NCI-H2196 treated with DMSO at 0.1 percent for 48 hours (cell line): ENCODE data around the gene PQBP1.

Experiments used
- DNase-seq: peaks from one replicate; lab custom pipeline; 2025; ENCODE audit not compliant: unreplicated experiment; lab: John Stamatoyannopoulos, UW

The PQBP1 gene

DNA sequence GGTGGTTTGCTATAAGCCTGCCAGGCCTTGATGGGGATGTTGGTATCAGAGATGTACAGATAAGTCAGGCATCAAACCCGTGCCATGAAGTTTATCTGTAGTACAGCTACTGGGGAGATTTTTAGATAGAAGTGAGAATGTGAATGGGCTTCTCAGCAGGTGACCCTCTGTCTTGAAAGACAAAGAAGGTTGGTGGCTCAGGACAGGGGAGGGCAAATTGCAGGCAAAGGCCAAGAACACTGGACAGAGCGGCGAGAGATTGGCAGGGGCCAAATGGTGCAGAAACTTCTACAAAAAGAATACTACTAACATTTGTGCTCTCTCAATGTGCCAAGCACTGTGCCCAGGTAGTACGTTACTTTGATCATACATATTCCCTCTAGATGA lies 23.0 kb downstream of the PQBP1 start:
- DNase-seq, result no peak

DNA sequence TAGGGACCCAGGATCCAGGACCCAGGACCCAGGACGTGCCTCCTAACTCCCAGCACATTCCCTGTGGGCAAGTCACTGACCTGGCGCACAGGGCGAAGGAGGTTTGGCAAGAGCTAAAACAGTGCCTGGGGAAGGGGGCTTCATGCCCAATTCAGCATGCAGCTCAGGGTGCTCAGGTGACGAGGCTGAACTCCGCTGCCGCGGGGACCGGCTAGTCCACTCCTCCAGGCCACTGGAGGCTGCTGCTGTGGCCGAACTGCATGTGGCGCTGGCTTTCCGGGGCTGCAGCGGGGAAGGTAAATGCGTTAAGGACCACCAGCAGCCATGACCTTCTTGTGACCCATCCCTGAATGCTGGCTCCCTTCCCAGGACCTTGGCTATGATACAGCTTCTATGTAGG lies 26.0 kb downstream of the PQBP1 start:
- DNase-seq, result no peak

DNA sequence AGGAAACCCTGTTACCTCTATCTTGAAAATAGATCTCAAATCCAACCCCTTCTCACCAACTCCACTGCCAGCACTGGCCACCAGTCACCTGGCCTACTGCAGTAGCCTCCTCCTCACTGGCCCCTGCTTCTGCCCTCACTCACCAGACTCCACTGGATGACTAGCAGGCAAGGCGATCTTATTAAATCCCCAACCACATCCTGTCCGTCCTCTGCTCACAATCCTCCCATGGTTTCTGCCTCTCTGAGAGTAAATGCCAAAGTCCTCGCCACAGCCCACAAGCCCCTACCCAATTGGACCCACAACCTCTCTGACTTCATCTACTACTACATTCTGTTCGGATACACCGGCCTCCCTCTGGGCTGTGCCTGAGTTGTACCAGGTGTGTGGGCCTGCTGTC lies 26.5 kb downstream of the PQBP1 start:
- DNase-seq, result no peak

DNA sequence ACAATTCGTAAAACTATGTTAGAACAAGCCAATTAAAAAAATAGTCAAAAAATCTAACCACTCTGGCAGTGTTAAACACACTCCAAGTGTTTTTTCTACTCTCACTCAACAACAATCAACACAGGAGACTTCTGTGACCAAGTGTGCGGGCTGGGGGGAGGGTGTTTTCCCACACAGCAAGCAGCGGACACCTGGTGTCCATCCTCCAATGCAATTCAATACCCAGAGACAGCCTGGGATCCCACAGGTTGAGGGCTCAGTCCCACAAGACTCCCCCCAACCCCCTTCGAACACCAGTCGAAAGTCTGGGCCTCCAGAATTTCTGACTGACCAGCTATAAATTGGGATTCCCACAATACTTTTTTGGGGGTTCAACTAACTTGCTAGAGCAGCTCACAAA lies 29.4 kb downstream of the PQBP1 start:
- no peak for DNase-seq

DNA sequence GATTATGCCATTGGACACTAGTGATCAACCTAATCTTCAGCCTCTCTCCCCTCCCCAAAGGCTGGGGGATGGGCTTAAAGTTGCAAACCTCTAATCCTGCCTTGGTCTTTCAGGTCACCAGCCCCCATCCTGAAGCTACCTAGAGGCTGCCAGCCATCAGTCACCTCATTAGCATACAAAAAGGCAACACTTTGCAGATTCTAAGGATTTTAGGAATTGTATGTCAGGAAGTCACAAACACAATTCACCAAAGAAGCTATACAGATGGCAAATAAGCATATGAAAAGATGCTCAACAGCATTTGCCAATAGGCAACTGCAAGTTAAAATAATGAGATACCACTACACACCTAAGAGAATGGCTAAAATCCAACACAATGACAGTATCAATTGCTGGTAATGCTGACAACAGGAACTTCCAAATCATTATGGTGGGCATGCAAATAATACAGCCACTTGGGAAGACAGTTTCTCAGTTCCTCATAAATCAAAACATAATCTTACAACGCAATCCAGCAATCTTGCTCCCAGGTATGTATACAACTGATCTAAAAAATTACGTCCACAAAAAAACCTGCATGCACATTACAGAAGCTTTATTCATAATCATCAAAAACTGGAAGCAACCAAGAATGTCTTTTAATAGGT lies 30.1 kb downstream of the PQBP1 start:
- DNase-seq, result no peak

DNA sequence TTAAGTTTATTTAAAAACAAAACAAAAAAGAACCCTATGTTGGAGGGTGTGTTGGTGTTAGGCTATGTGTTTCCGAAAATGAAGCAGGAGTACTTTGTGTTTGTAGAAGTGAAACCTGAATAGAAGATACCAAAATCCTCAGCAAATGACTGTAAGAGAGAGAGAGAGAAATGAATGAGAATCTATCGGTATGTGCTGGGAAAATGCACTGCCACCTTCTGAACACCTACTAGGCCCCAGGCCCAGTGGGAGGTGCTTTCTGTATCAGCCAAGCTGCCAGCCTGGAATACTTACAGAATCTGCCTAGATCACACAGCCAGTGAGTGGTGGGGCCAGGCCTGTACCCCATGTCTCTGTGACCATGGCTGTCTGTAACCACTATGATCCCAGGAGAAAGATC lies 36.0 kb downstream of the PQBP1 start:
- DNase-seq, result no peak

DNA sequence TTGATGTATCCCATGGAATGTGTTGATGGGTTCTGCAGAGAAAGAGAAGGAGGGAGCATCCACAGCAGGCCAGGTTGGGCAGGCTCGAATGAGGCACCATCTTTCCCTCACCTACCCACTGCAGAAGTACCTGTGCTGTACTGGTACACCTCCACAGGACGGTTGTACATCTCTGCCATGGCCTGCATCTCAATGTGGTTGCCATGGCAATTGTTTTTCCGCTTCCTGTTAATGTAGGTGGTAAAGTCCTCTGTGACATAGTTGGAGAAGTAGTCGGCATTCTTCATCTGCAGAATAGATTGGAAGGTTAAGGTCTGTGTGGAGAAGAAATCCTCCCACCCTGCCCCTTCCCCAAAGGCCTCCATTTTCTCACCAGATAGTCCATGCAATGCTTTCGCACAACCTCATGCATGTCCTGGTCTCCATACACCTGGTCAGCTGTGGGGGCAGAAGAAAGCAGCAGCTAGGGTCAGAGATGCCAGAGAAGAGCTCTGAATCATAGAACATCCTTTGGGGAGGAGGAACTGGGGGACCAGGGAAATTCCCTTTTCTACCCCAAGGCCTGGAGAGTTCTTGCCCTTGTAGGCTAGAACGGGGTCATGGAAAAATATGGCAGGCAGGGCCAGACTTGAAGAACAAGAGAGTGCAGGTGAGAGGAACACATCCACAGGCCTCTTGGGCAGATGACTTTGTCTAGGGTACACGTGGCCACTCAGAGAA lies 37.0 kb downstream of the PQBP1 start:
- DNase-seq, result no peak

DNA sequence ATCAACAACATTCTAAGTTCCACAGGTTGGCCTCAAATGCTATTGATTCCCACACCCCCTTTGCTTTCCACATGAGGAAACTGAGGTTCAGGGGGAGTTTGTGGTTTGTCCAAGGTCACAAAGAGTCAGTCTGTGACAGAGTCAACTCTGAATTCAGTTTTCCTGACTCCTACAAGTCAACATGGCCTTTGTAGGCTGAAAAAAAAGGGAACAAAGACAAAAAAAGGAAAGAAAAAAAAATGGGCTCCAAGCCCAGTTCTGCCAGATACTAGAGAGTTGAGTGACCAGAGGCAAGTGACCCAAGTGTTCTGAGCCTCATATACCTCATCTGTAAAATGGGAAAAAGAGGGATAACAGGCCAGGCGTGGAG lies 37.6 kb downstream of the PQBP1 start:
- DNase-seq, result no peak

DNA sequence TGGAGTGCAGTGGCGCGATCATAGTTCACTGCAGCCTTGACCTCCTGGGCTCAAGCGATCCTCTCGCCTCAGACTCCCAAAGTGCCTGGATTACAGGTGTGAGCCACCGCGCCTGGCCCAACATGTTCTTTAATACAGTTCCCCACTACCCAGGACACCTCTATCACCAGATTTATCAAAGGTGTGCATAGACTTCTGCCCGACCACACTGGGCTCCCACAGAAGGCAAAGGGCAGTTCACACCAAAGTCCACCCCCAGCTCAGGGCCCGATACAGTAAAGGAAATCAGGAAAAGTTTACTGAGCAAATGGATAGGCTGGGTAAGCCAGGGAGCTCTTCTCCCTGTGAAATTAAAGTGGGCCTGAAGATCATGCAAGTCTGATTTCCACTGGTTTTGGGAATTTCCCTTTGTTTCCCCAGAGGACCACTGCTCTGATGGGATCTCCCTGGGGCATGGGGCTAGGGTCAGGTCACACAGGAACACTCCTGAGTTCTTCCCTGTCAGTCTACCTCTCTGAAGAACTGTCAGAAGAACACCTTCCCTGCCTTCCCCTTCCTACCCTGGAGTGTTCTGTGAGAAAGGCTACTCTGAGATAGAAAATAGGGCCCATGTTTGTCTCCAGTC lies 38.8 kb downstream of the PQBP1 start:
- DNase-seq, result no peak

DNA sequence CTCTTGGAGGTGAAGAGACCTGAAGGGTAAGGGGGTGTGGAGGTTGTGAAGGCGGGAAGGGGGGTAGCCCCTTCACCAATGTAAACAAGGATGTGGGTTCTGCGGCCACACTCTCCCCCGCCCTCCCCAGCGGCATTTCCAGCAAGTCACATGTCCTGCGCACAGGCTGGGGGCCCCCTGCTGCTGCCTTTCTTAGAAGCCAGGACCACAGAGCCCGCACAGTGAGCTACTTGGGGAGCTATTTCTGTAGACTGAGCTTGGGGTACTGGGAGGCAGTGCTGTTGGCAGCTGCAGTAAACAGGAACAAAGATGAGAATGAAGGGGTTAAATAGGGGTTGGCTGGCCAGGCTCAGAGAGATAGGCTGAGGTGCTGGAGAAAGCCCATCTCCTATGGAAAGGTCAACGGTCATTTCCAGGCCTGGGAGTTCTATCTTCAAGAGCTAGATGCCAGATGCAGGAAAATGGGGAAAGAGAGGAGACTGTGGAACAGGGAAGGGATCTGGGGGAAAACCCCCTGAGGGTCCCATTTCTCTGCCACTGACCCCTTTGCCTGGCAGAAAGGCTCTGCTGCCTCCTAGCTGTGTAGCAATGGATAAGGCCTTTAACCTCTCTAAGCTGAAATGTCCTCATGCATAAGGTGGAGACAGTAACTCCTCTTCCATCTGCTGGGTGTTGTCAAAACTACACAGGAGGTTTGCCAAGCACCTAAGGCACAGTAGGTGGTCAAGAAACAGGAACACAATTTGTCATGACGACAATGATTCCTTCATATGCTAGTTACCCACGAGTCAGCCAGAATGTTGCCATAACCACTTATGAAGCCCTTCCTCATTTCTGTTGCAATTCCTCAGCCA lies 39.6 kb downstream of the PQBP1 start:
- DNase-seq, result no peak

DNA sequence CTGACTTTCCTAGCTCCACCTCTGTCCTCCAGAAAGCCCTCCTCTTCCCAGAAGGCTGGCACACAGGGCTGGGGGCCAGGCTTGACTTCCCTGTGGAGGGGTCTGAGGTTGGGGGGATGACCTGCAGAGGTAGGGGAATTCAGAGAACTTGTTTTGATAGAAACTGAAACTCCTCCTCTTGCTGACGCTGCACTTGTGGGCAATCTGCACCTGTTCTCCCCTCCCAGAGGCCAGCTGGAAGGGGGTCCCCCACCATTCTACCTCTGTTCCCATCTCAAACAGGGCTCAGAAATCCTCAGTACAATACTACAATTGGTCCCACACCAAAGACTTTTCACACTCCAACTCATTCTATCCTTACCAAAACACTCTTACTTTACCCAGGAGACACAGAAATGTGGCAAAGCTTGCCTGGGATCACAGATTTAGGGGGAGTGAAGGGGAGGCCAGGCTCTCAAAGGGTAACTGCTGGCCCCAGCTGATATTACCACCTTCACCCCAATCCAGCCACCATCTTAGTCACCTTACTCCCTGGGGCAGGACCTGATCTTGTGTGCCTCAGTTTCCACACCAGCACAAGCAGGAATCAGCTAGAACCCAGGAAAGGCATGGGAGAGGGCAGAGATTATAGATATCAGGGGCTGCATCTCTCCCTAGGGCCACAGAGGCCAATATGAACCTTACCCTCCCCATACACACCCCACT lies 41.1 kb downstream of the PQBP1 start:
- no peak for DNase-seq

DNA sequence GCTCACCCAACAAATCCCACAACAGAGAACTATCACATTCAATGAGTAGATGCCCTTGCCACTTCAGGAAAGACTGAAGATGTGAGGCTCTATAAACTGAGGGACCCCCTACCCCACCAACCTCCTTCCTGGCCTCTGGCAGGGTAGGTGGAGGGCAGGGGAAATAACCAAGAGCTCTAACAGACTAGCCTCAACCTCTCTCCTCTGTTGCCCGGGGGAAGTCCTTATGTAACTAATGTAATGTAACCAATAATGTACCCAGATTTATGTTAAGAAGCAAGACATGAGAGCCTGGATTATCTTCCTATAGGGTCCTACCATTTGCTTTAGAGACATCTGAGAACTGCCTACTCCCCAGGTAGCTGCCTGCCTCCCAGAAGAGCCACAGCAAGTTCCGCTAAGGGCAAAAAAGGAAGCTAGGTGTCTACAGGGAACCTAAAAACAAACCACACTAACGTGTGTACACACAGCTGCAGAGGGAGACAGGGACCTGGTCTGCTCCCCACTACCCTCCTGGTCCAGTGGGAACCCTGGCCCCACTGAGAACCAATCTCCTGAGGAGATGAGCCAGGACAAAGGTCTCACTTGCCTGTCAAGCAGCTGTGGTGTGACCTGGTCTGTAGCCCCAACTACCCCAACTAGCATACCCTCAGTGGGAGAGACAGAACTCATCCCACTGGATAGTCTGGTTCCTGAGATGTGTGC lies 41.9 kb downstream of the PQBP1 start:
- no peak for DNase-seq

DNA sequence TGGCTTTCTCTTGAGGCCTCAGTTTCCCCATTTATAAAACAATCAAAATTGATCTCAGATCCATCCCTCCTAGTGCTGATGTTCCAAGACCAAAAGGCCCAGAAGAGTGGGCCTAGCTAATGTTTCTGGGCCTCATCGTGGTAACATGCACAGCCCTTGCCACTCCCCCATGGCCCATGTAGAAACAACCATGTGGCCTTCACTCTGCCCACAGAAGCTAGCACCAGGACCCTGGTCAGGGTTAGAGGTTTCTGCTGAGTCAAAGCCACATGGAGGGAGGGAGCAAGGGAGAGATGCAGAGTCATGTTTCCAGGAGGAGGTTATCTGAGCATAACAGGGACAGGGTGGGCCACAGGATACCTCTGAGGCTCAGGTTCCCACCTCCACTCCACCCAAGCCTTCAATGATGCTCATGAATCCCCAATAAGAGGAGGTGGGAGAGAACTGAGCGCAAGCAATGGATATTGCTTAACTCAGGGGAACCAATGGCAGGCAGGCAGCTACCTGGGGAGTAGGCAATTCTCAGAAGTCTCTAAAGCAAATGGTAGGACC lies 42.8 kb downstream of the PQBP1 start:
- DNase-seq, result no peak

DNA sequence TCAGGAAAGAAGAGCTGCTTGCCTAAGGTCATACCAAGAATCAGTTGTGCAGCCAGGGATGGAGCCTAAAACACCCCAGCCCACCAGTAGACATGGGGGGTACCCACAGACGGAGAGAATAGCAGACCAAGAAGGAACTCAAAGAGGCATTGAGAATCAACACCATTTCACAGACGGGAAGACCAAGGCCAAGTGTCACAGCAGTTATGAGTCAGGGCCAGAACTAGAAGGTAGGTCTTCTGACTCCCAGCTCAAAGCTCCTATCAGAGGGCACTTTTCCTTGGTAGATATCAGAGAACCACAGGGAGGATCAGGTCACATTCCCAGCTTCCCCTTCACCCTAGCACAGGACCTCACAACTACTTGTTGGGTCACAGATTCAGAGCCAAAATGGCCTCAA lies 45.2 kb downstream of the PQBP1 start:
- no peak for DNase-seq

DNA sequence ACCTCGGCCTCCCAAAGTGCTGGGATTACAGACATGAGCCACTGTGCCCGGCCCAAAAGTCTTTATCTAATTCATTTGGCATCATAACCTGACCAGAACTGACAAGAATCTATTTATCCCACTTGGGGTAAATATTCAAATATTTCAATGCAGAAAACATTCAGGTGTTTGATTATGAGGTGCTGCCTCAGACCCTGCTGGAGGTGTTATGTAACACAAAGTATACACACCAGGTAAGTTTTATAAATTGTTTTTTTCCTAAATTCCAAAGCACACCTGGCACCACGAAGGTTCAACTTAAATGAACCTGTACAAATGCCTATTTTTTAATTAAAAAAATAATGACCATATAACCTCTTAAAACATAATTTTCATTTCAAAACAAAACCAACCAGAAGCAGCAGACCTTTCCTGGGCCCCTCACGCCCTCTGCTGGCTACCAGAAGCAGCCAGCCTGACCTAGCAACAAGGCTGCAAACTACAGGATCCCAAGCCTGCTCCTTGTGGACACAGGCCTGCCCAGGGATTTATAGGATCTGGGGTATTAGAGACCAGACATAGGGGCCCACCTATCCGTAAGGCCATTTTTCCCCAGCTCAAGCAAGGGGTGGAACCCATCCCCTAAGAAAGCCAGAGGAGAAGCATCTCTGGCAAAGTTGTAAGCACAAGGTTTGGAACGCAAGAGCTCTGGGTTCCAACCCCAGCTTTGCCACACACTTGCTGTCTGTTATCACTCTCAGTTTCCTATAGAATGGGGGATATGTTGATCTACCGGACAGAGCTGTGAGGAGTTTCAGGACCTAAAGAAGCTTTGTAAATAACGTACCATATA lies 48.0 kb downstream of the PQBP1 start:
- no peak for DNase-seq

DNA sequence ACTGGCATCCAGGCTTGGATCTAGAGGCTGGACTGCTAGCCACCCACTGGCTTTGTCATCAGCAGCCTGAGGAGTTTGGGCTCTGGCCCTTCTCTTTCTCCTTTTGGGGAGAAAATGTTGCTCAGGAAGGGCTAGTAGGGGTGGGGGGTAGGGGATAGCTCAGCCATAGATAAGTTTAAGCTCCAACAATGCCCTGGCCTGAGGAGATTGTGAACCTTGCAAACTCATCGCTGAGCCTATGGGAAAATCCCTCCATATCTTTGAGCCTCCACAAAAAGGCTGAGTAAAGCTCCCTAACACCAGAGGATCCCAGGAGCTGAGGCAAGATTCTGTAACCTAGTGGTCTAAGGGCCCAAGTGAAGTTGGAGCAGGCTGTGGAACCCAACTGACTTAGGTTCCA lies 50.9 kb downstream of the PQBP1 start:
- no peak for DNase-seq
